GM20000 (cell line): ENCODE results near the gene GABRB1.

Experiments
- DNase-seq: peaks from one replicate; pipeline ENCODE4 v3.0.0; 2012; ENCODE audit warnings: low spot score
- TF ChIP-seq, protein P1 (sequence below): IDR thresholded peaks from 2 replicates; pipeline ENCODE4 v1.5.1; 2012; ENCODE audit warnings: mild to moderate bottlenecking, control low read depth; ENCODE audit errors: extremely low read depth, missing control alignments

GABRB1 gene

DNA sequence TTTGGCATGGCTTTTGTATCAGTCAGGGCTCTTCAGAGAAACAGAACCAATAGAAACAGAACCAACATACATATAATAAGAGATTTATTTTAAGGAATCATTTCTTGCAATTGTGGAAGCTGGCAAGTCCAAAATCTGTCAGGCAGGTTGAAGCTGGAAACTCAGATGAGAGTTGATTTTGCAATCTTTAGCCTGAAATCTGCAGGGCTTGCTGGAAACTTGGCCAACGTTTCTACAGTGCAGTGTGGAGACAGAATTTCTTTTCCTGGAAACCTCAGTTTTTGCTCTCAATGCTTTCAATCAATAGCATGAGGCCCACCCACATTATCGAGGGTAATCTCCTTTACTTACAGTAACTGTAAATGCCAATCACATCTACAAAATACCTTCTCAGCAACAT lies 386.8 kb downstream of the GABRB1 start:
- TF ChIP-seq, protein P1, sequence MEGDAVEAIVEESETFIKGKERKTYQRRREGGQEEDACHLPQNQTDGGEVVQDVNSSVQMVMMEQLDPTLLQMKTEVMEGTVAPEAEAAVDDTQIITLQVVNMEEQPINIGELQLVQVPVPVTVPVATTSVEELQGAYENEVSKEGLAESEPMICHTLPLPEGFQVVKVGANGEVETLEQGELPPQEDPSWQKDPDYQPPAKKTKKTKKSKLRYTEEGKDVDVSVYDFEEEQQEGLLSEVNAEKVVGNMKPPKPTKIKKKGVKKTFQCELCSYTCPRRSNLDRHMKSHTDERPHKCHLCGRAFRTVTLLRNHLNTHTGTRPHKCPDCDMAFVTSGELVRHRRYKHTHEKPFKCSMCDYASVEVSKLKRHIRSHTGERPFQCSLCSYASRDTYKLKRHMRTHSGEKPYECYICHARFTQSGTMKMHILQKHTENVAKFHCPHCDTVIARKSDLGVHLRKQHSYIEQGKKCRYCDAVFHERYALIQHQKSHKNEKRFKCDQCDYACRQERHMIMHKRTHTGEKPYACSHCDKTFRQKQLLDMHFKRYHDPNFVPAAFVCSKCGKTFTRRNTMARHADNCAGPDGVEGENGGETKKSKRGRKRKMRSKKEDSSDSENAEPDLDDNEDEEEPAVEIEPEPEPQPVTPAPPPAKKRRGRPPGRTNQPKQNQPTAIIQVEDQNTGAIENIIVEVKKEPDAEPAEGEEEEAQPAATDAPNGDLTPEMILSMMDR = no peak
- no peak for DNase-seq

DNA sequence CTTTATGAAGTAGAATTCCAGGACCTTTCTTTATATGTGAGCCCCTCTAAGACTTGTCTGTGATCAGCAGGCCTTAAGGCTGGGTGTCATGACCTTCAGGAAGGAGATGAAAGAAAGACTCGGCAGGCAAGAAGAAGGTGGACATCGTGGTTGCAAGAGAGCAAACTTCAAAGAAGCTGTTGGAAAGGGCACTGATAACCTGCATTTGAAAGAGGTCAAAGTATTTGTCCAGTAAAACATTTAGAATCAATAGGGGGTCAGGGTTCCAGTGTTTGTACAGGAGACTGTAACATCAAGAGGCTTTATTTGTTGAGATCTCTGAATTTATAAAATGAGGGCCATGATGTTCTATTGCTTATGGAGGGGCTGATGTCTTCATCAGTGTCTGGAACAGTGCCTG lies 387.9 kb downstream of the GABRB1 start:
- TF ChIP-seq, protein P1 = no peak
- no peak for DNase-seq

DNA sequence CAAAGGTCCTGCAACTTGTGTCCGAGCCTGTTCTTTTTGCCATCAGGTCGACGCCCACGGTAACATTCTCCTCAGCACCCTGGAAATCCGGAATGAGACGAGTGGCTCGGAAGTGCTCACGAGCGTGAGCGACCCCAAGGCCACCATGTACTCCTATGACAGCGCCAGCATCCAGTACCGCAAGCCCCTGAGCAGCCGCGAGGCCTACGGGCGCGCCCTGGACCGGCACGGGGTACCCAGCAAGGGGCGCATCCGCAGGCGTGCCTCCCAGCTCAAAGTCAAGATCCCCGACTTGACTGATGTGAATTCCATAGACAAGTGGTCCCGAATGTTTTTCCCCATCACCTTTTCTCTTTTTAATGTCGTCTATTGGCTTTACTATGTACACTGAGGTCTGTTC lies 394.3 kb downstream of the GABRB1 start:
- TF ChIP-seq, protein P1 = no peak

DNA sequence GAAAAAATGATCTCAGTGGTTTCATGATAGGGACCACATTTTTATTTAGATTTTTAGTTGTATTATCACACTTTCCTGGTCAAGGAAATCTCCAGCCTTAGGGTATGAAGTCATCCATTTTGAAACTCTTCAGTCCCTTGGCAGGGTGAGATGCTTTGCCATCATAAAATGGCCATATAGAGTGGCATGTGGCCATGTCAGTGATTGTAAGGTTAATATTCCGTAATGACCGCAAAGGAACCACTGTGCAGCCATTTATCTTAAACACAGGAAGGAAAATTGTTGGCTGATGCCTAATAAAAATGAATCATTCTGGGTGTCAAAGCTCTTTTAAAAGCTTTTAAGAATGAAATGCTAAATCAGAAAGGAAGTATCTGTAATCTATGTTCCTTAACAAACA lies 396.6 kb downstream of the GABRB1 start:
- DNase-seq = no peak
- TF ChIP-seq, protein P1 = no peak

More for the DNA sequence above, 394.3 kb downstream of the GABRB1 start:
- DNase-seq = no peak

DNA sequence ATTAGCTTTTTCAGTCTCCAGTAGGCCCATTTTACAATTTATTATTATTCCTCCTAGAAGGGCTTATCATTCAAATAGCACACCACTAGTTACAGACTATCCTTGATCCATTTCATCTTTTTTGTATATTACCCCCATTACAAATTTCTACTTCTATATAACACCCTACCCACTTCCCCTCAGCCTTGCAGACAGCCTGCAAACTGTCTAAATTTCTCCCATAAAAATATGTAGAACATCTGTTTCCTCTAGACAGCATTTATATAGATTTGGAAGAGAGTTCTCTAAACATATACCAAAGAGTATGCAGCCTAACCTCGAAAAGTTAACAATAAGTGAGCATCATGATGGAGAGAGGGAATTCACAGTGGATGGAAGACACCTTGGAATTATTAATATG lies 401.4 kb downstream of the GABRB1 start:
- TF ChIP-seq, protein P1 = no peak
- DNase-seq = no peak

DNA sequence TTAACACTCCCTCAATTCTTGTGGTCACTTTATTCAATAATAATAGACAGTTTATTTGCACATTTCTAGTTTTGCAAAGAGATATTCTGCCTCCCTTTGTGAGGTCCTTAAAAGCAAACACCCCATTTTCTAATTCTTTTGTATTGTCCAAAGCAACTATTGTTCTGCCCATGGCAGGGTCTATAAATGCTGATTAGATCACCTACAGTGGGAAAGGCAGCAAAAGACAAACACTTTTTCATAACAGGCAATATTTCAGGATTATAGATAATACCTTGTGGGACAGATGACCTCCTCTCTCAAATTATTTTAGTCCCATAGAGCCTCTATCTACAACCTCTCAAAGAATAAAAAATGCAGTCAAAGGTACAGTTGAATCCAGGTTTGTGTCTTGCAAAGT lies 403.6 kb downstream of the GABRB1 start:
- no peak for DNase-seq
- TF ChIP-seq, protein P1 = no peak

DNA sequence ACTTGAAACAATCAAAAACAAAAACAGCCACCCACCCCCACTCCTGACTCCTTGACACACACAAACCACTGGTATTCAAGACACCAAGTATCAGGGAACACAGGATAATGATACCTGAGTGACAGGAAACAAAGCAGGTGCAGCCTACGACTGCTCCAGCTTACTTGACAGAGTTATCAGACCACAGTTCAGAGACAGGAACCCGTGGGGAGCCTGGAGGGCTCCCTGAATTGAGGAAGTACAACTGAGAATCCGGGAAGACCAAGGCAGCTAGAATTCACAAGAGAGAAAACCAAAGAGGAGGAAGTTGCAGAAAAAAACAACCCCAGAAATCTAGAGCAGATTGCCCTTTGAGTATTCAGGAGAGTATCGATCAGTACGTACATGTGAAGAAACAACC lies 411.6 kb downstream of the GABRB1 start:
- TF ChIP-seq, protein P1 = no peak
- no peak for DNase-seq
